Mesodermal cell (in vitro differentiated cells): Measurements from ENCODE around the gene IFT27.

Experiments
- H3K27ac ChIP-seq: 2 replicates; pipeline ENCODE4 v1.7.0; 2013; ENCODE audit warnings: mild to moderate bottlenecking, low read depth, low read length, moderate library complexity; ENCODE audit not compliant: severe bottlenecking
- H3K36me3 ChIP-seq: 2 replicates; pipeline ENCODE4 v1.7.1; 2013; ENCODE audit warnings: mild to moderate bottlenecking, low read length, moderate library complexity; ENCODE audit not compliant: control insufficient read depth, insufficient read depth
- H3K4me1 ChIP-seq: one replicate; pipeline ENCODE4 v1.7.1; 2013; ENCODE audit warnings: mild to moderate bottlenecking, low read length; ENCODE audit not compliant: insufficient read depth, control insufficient read depth, poor library complexity, severe bottlenecking
- H3K4me3 ChIP-seq: 2 replicates; pipeline ENCODE4 v1.7.0; 2013; ENCODE audit warnings: low read length, control low read depth, mild to moderate bottlenecking; ENCODE audit not compliant: insufficient read depth, poor library complexity, severe bottlenecking; ENCODE audit errors: extremely low read depth
- H3K9me3 ChIP-seq: 2 replicates; pipeline ENCODE4 v1.7.1; 2013; ENCODE audit warnings: mild to moderate bottlenecking, low read length, moderate library complexity; ENCODE audit not compliant: control insufficient read depth
- WGBS, 2 experiments: methylation state at CpG; one replicate each; pipeline ENCODE4 v1.1.5; 2013; ENCODE audit warnings: missing lambda C conversion rate in 2 of 2; ENCODE audit not compliant: insufficient coverage in 2 of 2; 5-methylcytosine and 5-hydroxymethylcytosine counted together

The IFT27 gene

GRCh38 chr22:36765131-36765942 is 10.6 kb downstream of the IFT27 start:
- no peak overlapping the region for H3K27ac ChIP-seq
- no peaks in the 10 kb centered on the region for H3K9me3 ChIP-seq
- peaks cover 26% of the 10 kb centered on the region for H3K36me3 ChIP-seq
- peaks cover under 1% of the 10 kb centered on the region for H3K4me1 ChIP-seq
- 88 to 92% methylated on average over 11 to 15 of the region's 17 CpGs for WGBS, 2 experiments
- H3K4me3 ChIP-seq = no peak overlapping the region

GRCh38 chr22:36764641-36765040 is 11.3 kb downstream of the IFT27 start:
- H3K4me1 ChIP-seq = no peaks in the 10 kb centered on the region
- H3K36me3 ChIP-seq = peaks cover 26% of the 10 kb centered on the region
- H3K27ac ChIP-seq = no peak overlapping the region
- no peak overlapping the region for H3K4me3 ChIP-seq
- WGBS, 2 experiments = 93 to 95% methylated on average over 3 to 5 of the region's 6 CpGs
- H3K9me3 ChIP-seq = no peaks in the 10 kb centered on the region

- Histone ChIP-seq H3K27ac (no peak overlapping the region), H3K9me3 (no peaks in the 10 kb centered on the region), H3K4me1 (no peaks in the 10 kb centered on the region), H3K36me3 (peaks cover 26% of the 10 kb centered on the region), H3K4me3 (no peak overlapping the region)
- 92 to 94% methylated on average over 9 of the region's 9 CpGs for WGBS, 2 experiments
Observed at GRCh38 chr22:36764060-36764459, 11.9 kb downstream of the IFT27 start.

GRCh38 chr22:36763576-36763975 is 12.3 kb downstream of the IFT27 start:
- WGBS, 2 experiments = 88 to 99% methylated on average over 5 of the region's 8 CpGs
- H3K27ac ChIP-seq = no peak overlapping the region

GRCh38 chr22:36762687-36763260 is 13.1 kb downstream of the IFT27 start:
- 90 to 94% methylated on average over 16 to 17 of the region's 17 CpGs for WGBS, 2 experiments
- no peak overlapping the region for H3K27ac ChIP-seq
- peaks cover 26% of the 10 kb centered on the region for H3K36me3 ChIP-seq
- no peaks in the 10 kb centered on the region for H3K4me1 ChIP-seq
- H3K4me3 ChIP-seq = no peak overlapping the region
- H3K9me3 ChIP-seq = no peaks in the 10 kb centered on the region

More at GRCh38 chr22:36763576-36763975, 12.3 kb downstream of the IFT27 start:
- Histone ChIP-seq H3K4me3 (no peak overlapping the region), H3K36me3 (peaks cover 26% of the 10 kb centered on the region), H3K9me3 (no peaks in the 10 kb centered on the region), H3K4me1 (no peaks in the 10 kb centered on the region)

- 92 to 95% methylated on average over 8 to 10 of the region's 10 CpGs for WGBS, 2 experiments
- no peaks in the 10 kb centered on the region for H3K9me3 ChIP-seq
- H3K36me3 ChIP-seq = peaks cover 20% of the 10 kb centered on the region
- H3K4me1 ChIP-seq = no peaks in the 10 kb centered on the region
- no peak overlapping the region for H3K27ac ChIP-seq
- no peak overlapping the region for H3K4me3 ChIP-seq
Observed at GRCh38 chr22:36761553-36762240, 14.2 kb downstream of the IFT27 start.

- WGBS, 2 experiments = 93 to 98% methylated on average over 6 to 9 of the region's 11 CpGs
- no peak overlapping the region for H3K27ac ChIP-seq
- H3K9me3 ChIP-seq = no peaks in the 10 kb centered on the region
- H3K4me3 ChIP-seq = no peak overlapping the region
- H3K4me1 ChIP-seq = no peaks in the 10 kb centered on the region
- H3K36me3 ChIP-seq = peaks cover 19% of the 10 kb centered on the region
Observed at GRCh38 chr22:36760786-36761185, 15.1 kb downstream of the IFT27 start.

GRCh38 chr22:36759481-36760159 is 16.3 kb downstream of the IFT27 start:
- no peak overlapping the region for H3K27ac ChIP-seq
- H3K36me3 ChIP-seq = peaks cover 12% of the 10 kb centered on the region
- WGBS, 2 experiments = 94% methylated on average over 17 to 19 of the region's 19 CpGs
- H3K4me3 ChIP-seq = no peak overlapping the region
- H3K4me1 ChIP-seq = no peaks in the 10 kb centered on the region
- H3K9me3 ChIP-seq = no peaks in the 10 kb centered on the region

- Histone ChIP-seq H3K27ac (no peak overlapping the region), H3K4me1 (no peaks in the 10 kb centered on the region), H3K36me3 (peaks cover 11% of the 10 kb centered on the region), H3K9me3 (no peaks in the 10 kb centered on the region), H3K4me3 (no peak overlapping the region)
- WGBS, 2 experiments = 87 to 91% methylated on average over 14 to 15 of the region's 15 CpGs
Observed at GRCh38 chr22:36758792-36759271, 17.1 kb downstream of the IFT27 start.

- Histone ChIP-seq H3K36me3 (peaks cover under 1% of the 10 kb centered on the region), H3K4me1 (no peaks in the 10 kb centered on the region), H3K27ac (no peak overlapping the region), H3K9me3 (no peaks in the 10 kb centered on the region), H3K4me3 (no peak overlapping the region)
- WGBS, 2 experiments = 66 to 72% methylated on average over 16 of the region's 19 CpGs
Observed at GRCh38 chr22:36757668-36758211, 18.2 kb downstream of the IFT27 start.
